Upper lobe of left lung (tissue), 4 donors: Measurements from ENCODE around the gene ITGA2.

Experiments used
- POLR2A ChIP-seq, 4 donors: fragments of 450-650 bp; IDR thresholded peaks; one replicate each; pipeline ENCODE4 v1.5.1; 2016 to 2017; ENCODE audit warnings: antibody characterized with exemption in 4 of 4, mild to moderate bottlenecking in 2 of 4
- POLR2AphosphoS5 ChIP-seq, 2 donors: sonication (generic); formaldehyde crosslinking; IDR thresholded peaks; one replicate each; pipeline ENCODE4 v1.5.1; 2017; ENCODE audit warnings: antibody characterized with exemption in 2 of 2
- TF ChIP-seq, protein P1 (sequence below), 6 experiments: fragments of 450-650 bp in 4 of 6; fragments of 200-600 bp in 2 of 6; sonication (generic) in 2 of 6; IDR thresholded peaks; one replicate each; pipeline ENCODE4 v1.5.1; 2016 to 2019; ENCODE audit warnings: antibody characterized with exemption in 6 of 6

DNA sequence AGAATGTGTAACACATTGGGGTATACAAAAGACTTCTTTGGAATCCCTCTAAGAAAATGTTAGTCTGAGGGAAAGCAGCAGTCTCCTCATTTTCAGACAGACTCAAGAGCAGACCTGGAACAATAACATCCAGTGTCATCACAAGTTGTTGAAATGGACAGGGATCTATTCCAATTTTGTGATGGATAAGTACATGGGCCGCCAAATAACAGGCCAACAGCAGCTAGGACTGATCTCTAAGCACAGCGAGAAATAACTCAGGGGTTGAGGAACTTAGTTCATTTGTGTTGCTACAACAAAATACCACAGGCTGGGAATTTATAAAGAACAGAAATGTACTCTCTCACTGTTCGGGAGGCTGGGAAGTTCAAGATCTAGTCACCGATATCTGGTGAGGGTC is 7.6 kb upstream of the ITGA2 start:
- TF ChIP-seq POLR2AphosphoS5 (IDR thresholded peaks at IDR 0.05) = no peak
- TF ChIP-seq POLR2A (IDR thresholded peaks at IDR 0.05) = no peak
- TF ChIP-seq, protein P1, sequence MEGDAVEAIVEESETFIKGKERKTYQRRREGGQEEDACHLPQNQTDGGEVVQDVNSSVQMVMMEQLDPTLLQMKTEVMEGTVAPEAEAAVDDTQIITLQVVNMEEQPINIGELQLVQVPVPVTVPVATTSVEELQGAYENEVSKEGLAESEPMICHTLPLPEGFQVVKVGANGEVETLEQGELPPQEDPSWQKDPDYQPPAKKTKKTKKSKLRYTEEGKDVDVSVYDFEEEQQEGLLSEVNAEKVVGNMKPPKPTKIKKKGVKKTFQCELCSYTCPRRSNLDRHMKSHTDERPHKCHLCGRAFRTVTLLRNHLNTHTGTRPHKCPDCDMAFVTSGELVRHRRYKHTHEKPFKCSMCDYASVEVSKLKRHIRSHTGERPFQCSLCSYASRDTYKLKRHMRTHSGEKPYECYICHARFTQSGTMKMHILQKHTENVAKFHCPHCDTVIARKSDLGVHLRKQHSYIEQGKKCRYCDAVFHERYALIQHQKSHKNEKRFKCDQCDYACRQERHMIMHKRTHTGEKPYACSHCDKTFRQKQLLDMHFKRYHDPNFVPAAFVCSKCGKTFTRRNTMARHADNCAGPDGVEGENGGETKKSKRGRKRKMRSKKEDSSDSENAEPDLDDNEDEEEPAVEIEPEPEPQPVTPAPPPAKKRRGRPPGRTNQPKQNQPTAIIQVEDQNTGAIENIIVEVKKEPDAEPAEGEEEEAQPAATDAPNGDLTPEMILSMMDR (IDR thresholded peaks at IDR 0.05) = no peak
